Endothelial cell of umbilical vein (primary cell): Measurements from ENCODE around the gene KCNMA1. TPM values are rescaled to one million over a fixed set of nuclear protein-coding genes. Genes with fewer than 3 reads are reported as not detected.

Experiments used
- BruUV-seq: library from RNA; stranded (reverse); fragments of 400-500 nt; replicated peaks from 2 replicates; lab custom pipeline; 2021; lab: Mats Ljungman, UMichigan
- CTCF ChIA-PET: fragments of 300-600, 350-600 bp; sonication (Branson Sonifier 250); formaldehyde crosslinking; loops from one replicate; lab custom pipeline; 2021; ENCODE audit warnings: antibody characterized with exemption, inconsistent platforms; lab: Charles Lee
- POLR2A ChIA-PET: fragments of 300-600, 350-600 bp; sonication (Branson Sonifier 250); formaldehyde crosslinking; loops from one replicate; lab custom pipeline; 2021; ENCODE audit warnings: antibody characterized with exemption, inconsistent platforms; lab: Charles Lee
- DNase-seq: peaks from one replicate; pipeline ENCODE4 v3.0.0-alpha.2; 2011; ENCODE audit warnings: low read depth, low spot score
- FAIRE-seq: peaks from 2 replicates; lab custom pipeline; 2011; peaks lifted over from hg19 to GRCh38; lab: Jason Lieb, UNC
- H2AFZ ChIP-seq: 2 replicates; pipeline ENCODE4 v1.6.0; 2012; ENCODE audit warnings: low read depth, low read length, control low read depth, inconsistent platforms
- H3K27ac ChIP-seq: 2 replicates; pipeline ENCODE4 v1.5.1; 2011; ENCODE audit warnings: low read depth, mild to moderate bottlenecking, control low read depth, low read length, moderate library complexity; ENCODE audit not compliant: insufficient read depth
- H3K27me3 ChIP-seq, 2 experiments: 2 replicates each; pipeline versions ENCODE4 v1.6.0 to v1.6.1; 2011; ENCODE audit warnings: low read length in 2 of 2, mixed read lengths in 1 of 2; ENCODE audit not compliant: control insufficient read depth in 2 of 2, insufficient read depth in 2 of 2
- H3K36me3 ChIP-seq, 2 experiments: 2 replicates in 1 of 2; 3 replicates in 1 of 2; pipeline ENCODE4 v1.5.1; 2011; ENCODE audit warnings: low read length in 2 of 2, mild to moderate bottlenecking in 1 of 2, moderate library complexity in 1 of 2; ENCODE audit not compliant: control insufficient read depth in 2 of 2, insufficient read depth in 2 of 2; ENCODE audit errors: extremely low read depth in 1 of 2
- H3K4me1 ChIP-seq: 3 replicates; pipeline ENCODE4 v1.5.1; 2011; ENCODE audit warnings: mild to moderate bottlenecking, low read length; ENCODE audit not compliant: control insufficient read depth, insufficient read depth; ENCODE audit errors: extremely low read depth
- H3K4me2 ChIP-seq: 2 replicates; pipeline ENCODE4 v1.6.1; 2011; ENCODE audit warnings: low read length, control low read depth, mixed read lengths; ENCODE audit not compliant: insufficient read depth
- H3K4me3 ChIP-seq, 3 experiments: fragments of 200-600 bp in 1 of 3; sonication (generic), shearing (Covaris generic) in 1 of 3; replicated peaks in 1 of 3; 2 replicates each; pipeline ENCODE4 v1.5.1; 2011 to 2016; ENCODE audit warnings: control low read depth in 3 of 3, low read length in 3 of 3, mild to moderate bottlenecking in 2 of 3, inconsistent platforms in 1 of 3, low read depth in 1 of 3, moderate library complexity in 1 of 3; ENCODE audit not compliant: insufficient read depth in 1 of 3
- H3K79me2 ChIP-seq: 2 replicates; pipeline ENCODE4 v1.6.0; 2012; ENCODE audit warnings: low read length, inconsistent platforms; ENCODE audit not compliant: control insufficient read depth, insufficient read depth
- H3K9ac ChIP-seq: replicated peaks from 2 replicates; pipeline ENCODE3; 2011; ENCODE audit warnings: low read length, control low read depth; ENCODE audit not compliant: insufficient read depth; ENCODE audit errors: extremely low read depth
- H3K9me1 ChIP-seq: replicated peaks from 3 replicates; pipeline ENCODE4 v1.6.0; 2011; ENCODE audit warnings: mild to moderate bottlenecking, low read length; ENCODE audit not compliant: control insufficient read depth, insufficient read depth; ENCODE audit errors: extremely low read depth
- H3K9me3 ChIP-seq: replicated peaks from 2 replicates; pipeline ENCODE4 v1.5.1; 2012; ENCODE audit warnings: low read length, inconsistent platforms; ENCODE audit not compliant: control insufficient read depth, insufficient read depth
- H4K20me1 ChIP-seq: replicated peaks from 2 replicates; pipeline ENCODE3; 2011; ENCODE audit warnings: mild to moderate bottlenecking, low read length; ENCODE audit not compliant: control insufficient read depth, insufficient read depth; ENCODE audit errors: extremely low read depth
- EZH2 ChIP-seq: IDR thresholded peaks from 2 replicates; pipeline ENCODE4 v1.6.1; 2012; ENCODE audit warnings: borderline replicate concordance, low read depth, mild to moderate bottlenecking, moderate library complexity, low read length, inconsistent platforms; ENCODE audit not compliant: severe bottlenecking
- FOS ChIP-seq: IDR thresholded peaks from 2 replicates; pipeline ENCODE4 v1.6.1; 2011; ENCODE audit warnings: mild to moderate bottlenecking, low read length, moderate library complexity, borderline replicate concordance; ENCODE audit not compliant: insufficient read depth
- GATA2 ChIP-seq: IDR thresholded peaks from 2 replicates; pipeline ENCODE4 v1.7.0; 2011; ENCODE audit warnings: low read depth, mild to moderate bottlenecking, moderate library complexity, mixed read lengths, low read length; ENCODE audit not compliant: insufficient read length, insufficient read depth
- JUN ChIP-seq: IDR thresholded peaks from 2 replicates; pipeline ENCODE4 v1.6.1; 2011; ENCODE audit warnings: borderline replicate concordance, low read depth; ENCODE audit not compliant: insufficient read length, insufficient read depth
- MYC ChIP-seq: IDR thresholded peaks from one replicate; pipeline ENCODE4 v1.6.1; 2011; ENCODE audit warnings: mild to moderate bottlenecking, low read depth, low read length
- POLR2A ChIP-seq: IDR thresholded peaks from 2 replicates; pipeline ENCODE4 v1.6.1; 2012; ENCODE audit warnings: low read depth, mild to moderate bottlenecking, control low read depth, low read length
- POLR2AphosphoS5 ChIP-seq: IDR thresholded peaks from 2 replicates; pipeline ENCODE4 v1.6.1; 2012; ENCODE audit warnings: low read depth, mild to moderate bottlenecking, control low read depth, low read length, moderate library complexity; ENCODE audit not compliant: insufficient read depth
- dilution Hi-C: fragments of 300-500 bp; cut with MboI; formaldehyde crosslinking; loops from one replicate; pipeline ENCODE4 v1.15.0; 2019; ENCODE audit warnings: low sequenced_read_pairs; ENCODE audit not compliant: extremely low pct_ligation_motif_present
- intact Hi-C: fragments of 100-400 bp; cut with micrococcal nuclease; formaldehyde crosslinking; loops from one replicate; pipeline ENCODE4 v1.10.0; 2022
- polyA plus RNA-seq, 4 experiments: library from polyadenylated mRNA; depleted of rRNA in 3 of 4; stranded (reverse) in 3 of 4; unstranded in 1 of 4; fragments of >200 nt; gene quantifications; 2 replicates each; pipeline versions ENCODE4 v1.2.1 to v1.2.3, GENCODE V29; 2011 to 2012; ENCODE audit warnings: missing spikeins in 1 of 4
- total RNA-seq: library from RNA; stranded (reverse); gene quantifications from 2 replicates; pipeline ENCODE4 v1.2.3, GENCODE V29; 2021
- TF ChIP-seq, protein P1 (sequence below): IDR thresholded peaks from 2 replicates; pipeline ENCODE4 v1.6.1; 2011; ENCODE audit not compliant: insufficient read depth, insufficient read length
- TF ChIP-seq, protein P2 (sequence below), 2 donors: IDR thresholded peaks; 1 replicate in 1 of 2; 2 replicates in 1 of 2; pipeline ENCODE4 v1.5.1; 2011; ENCODE audit warnings: low read length in 2 of 2, mild to moderate bottlenecking in 2 of 2, moderate library complexity in 2 of 2, control low read depth in 1 of 2, inconsistent platforms in 1 of 2, low read depth in 1 of 2; ENCODE audit not compliant: insufficient read depth in 1 of 2; ENCODE audit errors: extremely low read depth in 1 of 2

The KCNMA1 gene
- total and polyA plus RNA-seq, 2 donors (not counting 3 experiments of a cell fraction or from before 2014, with no cell fraction given), result 0.10 to 0.82 TPM

DNA sequence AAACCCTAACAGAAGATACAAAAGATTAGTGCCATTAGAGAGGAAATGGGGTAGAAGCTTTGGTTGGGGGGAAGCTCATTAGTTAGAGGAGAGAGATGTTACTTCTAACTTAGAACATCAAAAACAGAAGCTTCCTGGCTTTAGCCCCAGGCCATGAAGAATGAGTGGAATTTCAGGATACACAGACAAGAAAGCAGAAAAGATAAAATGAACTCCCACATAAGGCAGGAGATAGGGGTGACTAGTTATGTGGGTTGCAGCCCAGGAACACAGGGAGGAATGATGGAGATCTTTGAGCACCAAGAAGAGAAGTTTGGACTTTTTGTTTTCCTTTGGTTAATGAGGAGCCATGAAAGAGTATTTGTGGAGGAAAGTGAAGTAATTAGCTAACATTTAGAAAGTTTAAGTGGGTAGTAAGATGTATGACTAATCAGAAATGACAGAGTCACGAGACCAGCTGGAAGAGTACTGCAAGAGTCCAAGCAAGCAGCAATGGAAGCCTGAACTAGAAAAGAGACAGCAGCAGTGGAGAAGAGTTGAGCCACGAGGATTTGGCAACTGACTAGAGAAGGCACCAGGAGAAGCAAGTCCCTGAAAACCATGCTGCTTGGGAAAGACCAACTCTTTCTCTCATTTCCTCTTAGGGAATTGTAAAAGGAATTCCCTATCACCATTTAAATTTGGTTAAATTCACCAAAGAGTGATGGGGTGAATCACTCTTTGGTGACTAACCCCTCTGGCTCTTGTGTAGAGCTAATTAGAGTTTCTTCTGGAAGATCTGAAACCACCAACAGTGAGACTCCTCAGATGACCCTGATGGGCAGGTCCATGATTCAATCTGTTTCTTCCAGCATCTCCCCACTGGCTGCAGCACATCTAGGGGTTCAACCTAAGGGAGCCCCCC is 131.9 kb downstream of the KCNMA1 start:
- H3K9me1 ChIP-seq, result no peaks in the 10 kb centered on the region
- H4K20me1 ChIP-seq, result no peaks in the 10 kb centered on the region
- H3K79me2 ChIP-seq, result no peaks in the 10 kb centered on the region
- no peaks in the 10 kb centered on the region for H3K9me3 ChIP-seq
- dilution Hi-C loops, result no loop called here
- no peaks in the 10 kb centered on the region for H3K36me3 ChIP-seq
- no peak for DNase-seq
- no peak overlapping the region for H2AFZ ChIP-seq
- TF ChIP-seq FOS (peak; percentile 78), POLR2AphosphoS5 (no peak)
- no peaks in the 10 kb centered on the region for H3K4me1 ChIP-seq
- CTCF ChIA-PET, result interaction anchor here (1.0 to 1.6 kb wide), 3 partner anchors 18 to 340 kb away, joined by 3 to 4 read pairs (median 3); no protein-coding TSS in a partner anchor
- no peak overlapping the region for H3K9ac ChIP-seq
- POLR2A ChIA-PET, result no interaction called here
- no peak overlapping the region for H3K27ac ChIP-seq
- H3K27me3 ChIP-seq, result no peaks in the 10 kb centered on the region
- H3K4me3 ChIP-seq, result no peak overlapping the region
- intact Hi-C loops, result no loop called here
- H3K4me2 ChIP-seq, result no peak overlapping the region
- no TSS peak for BruUV-seq
- FAIRE-seq, result no peak

DNA sequence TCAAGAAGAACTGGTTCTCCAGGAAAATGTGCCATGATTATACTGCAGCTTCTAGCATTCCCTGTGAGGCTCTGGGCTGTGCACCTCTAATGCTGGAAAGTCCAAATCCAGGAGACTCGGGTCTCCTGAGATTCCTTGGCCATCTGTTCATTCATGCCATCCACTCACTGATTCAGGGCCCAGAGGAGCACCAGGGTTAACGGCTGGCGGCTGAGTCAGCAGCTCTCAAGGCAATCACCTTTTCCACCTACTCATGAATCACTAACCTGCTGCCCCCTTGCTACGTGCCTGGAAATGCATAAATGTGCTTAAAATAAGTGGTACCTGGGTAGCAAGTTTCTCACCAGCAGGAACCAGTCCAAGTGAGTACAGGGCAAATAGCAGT is 132.7 kb downstream of the KCNMA1 start:
- H3K4me3 ChIP-seq, result no peak overlapping the region
- H3K79me2 ChIP-seq, result no peaks in the 10 kb centered on the region
- FAIRE-seq (no peak), DNase-seq (no peak)
- intact Hi-C loops, result no loop called here
- no peaks in the 10 kb centered on the region for H3K9me1 ChIP-seq
- ChIA-PET POLR2A (no interaction called here), CTCF (interaction anchor here (0.7 to 1.6 kb wide), 5 partner anchors 10 to 339 kb away, joined by 3 to 4 read pairs (median 3); no protein-coding TSS in a partner anchor)
- no peaks in the 10 kb centered on the region for H4K20me1 ChIP-seq
- no peak overlapping the region for H3K27ac ChIP-seq
- no TSS peak for BruUV-seq
- H3K9me3 ChIP-seq, result no peaks in the 10 kb centered on the region
- dilution Hi-C loops, result no loop called here
- H3K36me3 ChIP-seq, result no peaks in the 10 kb centered on the region
- TF ChIP-seq GATA2 (no peak), POLR2A (no peak), JUN (no peak), EZH2 (no peak), FOS (no peak), POLR2AphosphoS5 (no peak), MYC (no peak)
- TF ChIP-seq, protein P1, sequence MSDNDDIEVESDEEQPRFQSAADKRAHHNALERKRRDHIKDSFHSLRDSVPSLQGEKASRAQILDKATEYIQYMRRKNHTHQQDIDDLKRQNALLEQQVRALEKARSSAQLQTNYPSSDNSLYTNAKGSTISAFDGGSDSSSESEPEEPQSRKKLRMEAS, result no peak
- TF ChIP-seq, protein P2, sequence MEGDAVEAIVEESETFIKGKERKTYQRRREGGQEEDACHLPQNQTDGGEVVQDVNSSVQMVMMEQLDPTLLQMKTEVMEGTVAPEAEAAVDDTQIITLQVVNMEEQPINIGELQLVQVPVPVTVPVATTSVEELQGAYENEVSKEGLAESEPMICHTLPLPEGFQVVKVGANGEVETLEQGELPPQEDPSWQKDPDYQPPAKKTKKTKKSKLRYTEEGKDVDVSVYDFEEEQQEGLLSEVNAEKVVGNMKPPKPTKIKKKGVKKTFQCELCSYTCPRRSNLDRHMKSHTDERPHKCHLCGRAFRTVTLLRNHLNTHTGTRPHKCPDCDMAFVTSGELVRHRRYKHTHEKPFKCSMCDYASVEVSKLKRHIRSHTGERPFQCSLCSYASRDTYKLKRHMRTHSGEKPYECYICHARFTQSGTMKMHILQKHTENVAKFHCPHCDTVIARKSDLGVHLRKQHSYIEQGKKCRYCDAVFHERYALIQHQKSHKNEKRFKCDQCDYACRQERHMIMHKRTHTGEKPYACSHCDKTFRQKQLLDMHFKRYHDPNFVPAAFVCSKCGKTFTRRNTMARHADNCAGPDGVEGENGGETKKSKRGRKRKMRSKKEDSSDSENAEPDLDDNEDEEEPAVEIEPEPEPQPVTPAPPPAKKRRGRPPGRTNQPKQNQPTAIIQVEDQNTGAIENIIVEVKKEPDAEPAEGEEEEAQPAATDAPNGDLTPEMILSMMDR (IDR thresholded peaks at IDR 0.05; ENCODE audit: extremely low read depth in 1 of 2, insufficient read depth in 1 of 2, low read depth in 1 of 2, low read length in 2 of 2), result no peak
- H3K4me2 ChIP-seq, result no peak overlapping the region
- H3K27me3 ChIP-seq, result no peaks in the 10 kb centered on the region
- H3K4me1 ChIP-seq, result no peaks in the 10 kb centered on the region
- H3K9ac ChIP-seq, result no peak overlapping the region
- H2AFZ ChIP-seq, result no peak overlapping the region
